HepG2 (cell line): ENCODE data around the gene IL18. TPM values are rescaled to one million over a fixed set of nuclear protein-coding genes. Genes with fewer than 3 reads are reported as not detected.
A peak's percentile ranks its signal among the peaks of the same experiment; 100 is the strongest.

Source experiments
- ATAC-seq: fragments of 200-7000 bp; cut with Tn5 transposase; 3 replicates; pipeline ENCODE4 v1.9.1; 2020; ENCODE audit warnings: mild to moderate bottlenecking, moderate library complexity
- BruUV-seq: library from RNA; stranded (reverse); fragments of 400-500 nt; replicated peaks from 2 replicates; lab custom pipeline; 2021; lab: Mats Ljungman, UMichigan
- CTCF ChIA-PET: fragments of 300-600 bp; formaldehyde crosslinking; extraction: SDS; loops from one replicate; lab custom pipeline; 2021; ENCODE audit warnings: low total read pairs, inconsistent platforms, low intra/inter-chr PET ratio; lab: Yijun Ruan, JAX
- POLR2A ChIA-PET: fragments of 350-600 bp; sonication (Branson Sonifier 250); formaldehyde crosslinking; loops from one replicate; lab custom pipeline; 2020; ENCODE audit warnings: antibody characterized with exemption, inconsistent platforms; lab: Yijun Ruan, JAX
- DNase-seq: peaks from one replicate; pipeline ENCODE4 v3.0.0-alpha.2; 2015; ENCODE audit warnings: low spot score
- FAIRE-seq: peaks from 3 replicates; lab custom pipeline; 2011; peaks lifted over from hg19 to GRCh38; lab: Jason Lieb, UNC
- H2AFZ ChIP-seq: one replicate; pipeline ENCODE4 v1.6.1; 2011; ENCODE audit warnings: low read length, inconsistent platforms
- H3K27ac ChIP-seq: fragments of 300-600 bp; 3 replicates; pipeline ENCODE4 v1.8.0; 2011; ENCODE audit warnings: mixed run types, mild to moderate bottlenecking, mixed read lengths, low read length, inconsistent platforms; ENCODE audit not compliant: insufficient read depth; ENCODE audit errors: extremely low read length
- H3K27me3 ChIP-seq, 2 experiments: fragments of 200-600 bp in 1 of 2; 2 replicates in 1 of 2; 3 replicates in 1 of 2; pipeline versions ENCODE4 v1.6.0 to v1.8.0; 2011; ENCODE audit warnings: low read length in 2 of 2, mild to moderate bottlenecking in 2 of 2, moderate library complexity in 2 of 2, inconsistent platforms in 1 of 2; ENCODE audit not compliant: insufficient read depth in 2 of 2, control insufficient read depth in 1 of 2
- H3K36me3 ChIP-seq, 2 experiments: fragments of 200-600 bp in 1 of 2; replicated peaks in 1 of 2; 2 replicates in 1 of 2; 3 replicates in 1 of 2; pipeline versions ENCODE4 v1.5.1 to v1.8.0; 2011; ENCODE audit warnings: low read length in 2 of 2, inconsistent platforms in 1 of 2; ENCODE audit not compliant: insufficient read depth in 2 of 2, control insufficient read depth in 1 of 2
- H3K4me1 ChIP-seq: 2 replicates; pipeline ENCODE4 v1.5.1; 2012; ENCODE audit warnings: low read length, inconsistent platforms; ENCODE audit not compliant: insufficient read depth
- H3K4me2 ChIP-seq: 2 replicates; pipeline ENCODE4 v1.6.0; 2011; ENCODE audit warnings: low read depth, low read length, inconsistent platforms
- H3K4me3 ChIP-seq, 3 experiments: fragments of 200-600 bp in 1 of 3; sonication (generic), shearing (Covaris generic) in 1 of 3; replicated peaks in 1 of 3; 2 replicates each; pipeline ENCODE4 v1.5.1; 2011 to 2016; ENCODE audit warnings: low read length in 3 of 3, inconsistent platforms in 2 of 3, low read depth in 2 of 3, mild to moderate bottlenecking in 2 of 3, control low read depth in 1 of 3, mixed read lengths in 1 of 3; ENCODE audit not compliant: insufficient read depth in 1 of 3
- H3K79me2 ChIP-seq: one replicate; pipeline ENCODE4 v1.6.1; 2011; ENCODE audit warnings: low read length, inconsistent platforms; ENCODE audit not compliant: insufficient read depth
- H3K9ac ChIP-seq: 2 replicates; pipeline ENCODE4 v1.6.0; 2011; ENCODE audit warnings: mild to moderate bottlenecking, low read depth, low read length, inconsistent platforms; ENCODE audit not compliant: insufficient read depth
- H3K9me3 ChIP-seq: 2 replicates; pipeline ENCODE4 v1.5.1; 2012; ENCODE audit warnings: mild to moderate bottlenecking, low read length
- H4K20me1 ChIP-seq: 2 replicates; pipeline ENCODE4 v1.6.0; 2011; ENCODE audit warnings: inconsistent platforms, mild to moderate bottlenecking, low read length, moderate library complexity; ENCODE audit not compliant: insufficient read depth
- KAT8 ChIP-seq: IDR thresholded peaks from 2 replicates; pipeline ENCODE4 v1.6.1; 2016; ENCODE audit warnings: missing genetic modification reagents, missing compliant biosample characterization
- NCOA2 ChIP-seq: sonication (generic); formaldehyde crosslinking; IDR thresholded peaks from 2 replicates; pipeline ENCODE4 v1.8.0; 2022; ENCODE audit warnings: inconsistent platforms
- RFX1 ChIP-seq: fragments of 450-650 bp; IDR thresholded peaks from 2 replicates; pipeline ENCODE4 v1.6.1; 2017
- TCF7 ChIP-seq: sonication (generic); IDR thresholded peaks from 2 replicates; pipeline ENCODE4 v1.6.1; 2016; ENCODE audit warnings: antibody characterized with exemption, low read depth
- ZNF274 ChIP-seq: sonication (generic); formaldehyde crosslinking; IDR thresholded peaks from 2 replicates; pipeline ENCODE4 v1.5.1; 2020; ENCODE audit warnings: mild to moderate bottlenecking, missing genetic modification reagents
- ZNF510 ChIP-seq: sonication (generic); formaldehyde crosslinking; IDR thresholded peaks from 2 replicates; pipeline ENCODE4 v1.4.0; 2020; ENCODE audit warnings: low read depth, mild to moderate bottlenecking, missing genetic modification reagents
- ZNF839 ChIP-seq: sonication (generic); formaldehyde crosslinking; IDR thresholded peaks from 2 replicates; pipeline ENCODE4 v1.4.0; 2020; ENCODE audit warnings: missing genetic modification reagents, mild to moderate bottlenecking, borderline replicate concordance
- ZNF883 ChIP-seq: sonication (generic); formaldehyde crosslinking; IDR thresholded peaks from 2 replicates; pipeline ENCODE4 v1.5.1; 2020; ENCODE audit warnings: mild to moderate bottlenecking, missing genetic modification reagents; ENCODE audit errors: not compliant biosample characterization
- ZSCAN25 ChIP-seq: sonication (generic); formaldehyde crosslinking; IDR thresholded peaks from 2 replicates; pipeline ENCODE4 v1.8.0; 2022; ENCODE audit warnings: mild to moderate bottlenecking, missing genetic modification reagents
- WGBS: methylation state at CpG from one replicate; pipeline ENCODE4 v1.1.6; 2017; ENCODE audit warnings: low lambda C conversion rate; 5-methylcytosine and 5-hydroxymethylcytosine counted together
- in situ Hi-C: cut with HindIII; loops from 2 replicates; pipeline ENCODE4 v1.10.0; 2017; ENCODE audit warnings: low pct_unique_long_range_greater_than_20kb; ENCODE audit not compliant: extremely low pct_ligation_motif_present
- intact Hi-C: fragments of 100-400 bp; cut with micrococcal nuclease; formaldehyde crosslinking; loops from one replicate; pipeline ENCODE4 v1.10.0; 2022; ENCODE audit not compliant: unreplicated experiment
- polyA plus RNA-seq, 8 experiments: library from polyadenylated mRNA; depleted of rRNA in 3 of 8; stranded (reverse) in 7 of 8; unstranded in 1 of 8; fragments of >200 nt; fragmentation: Illumina TruSeq in 4 of 8; extraction: Trizol in 4 of 8; gene quantifications; 2 replicates each; pipeline versions ENCODE4 v1.2.1 to v1.2.3, GENCODE V29; 2011 to 2016; ENCODE audit warnings: low read depth in 4 of 8, missing spikeins in 1 of 8, mixed read lengths in 1 of 8; ENCODE audit not compliant: insufficient read depth in 1 of 8
- total RNA-seq, 5 experiments: library from RNA; depleted of rRNA; stranded (reverse); fragments of >200 nt; fragmentation: Illumina TruSeq; extraction: Trizol; gene quantifications; 2 replicates each; pipeline ENCODE4 v1.2.3, GENCODE V29; 2016; ENCODE audit warnings: low read depth in 1 of 5
- TF ChIP-seq, protein P1 (sequence below): sonication (generic); formaldehyde crosslinking; IDR thresholded peaks from 2 replicates; pipeline ENCODE4 v1.4.0; 2020; ENCODE audit warnings: mild to moderate bottlenecking, missing genetic modification reagents, borderline replicate concordance
- TF ChIP-seq, protein P2 (sequence below): sonication (generic); formaldehyde crosslinking; conservative IDR thresholded peaks from 2 replicates; pipeline ENCODE4 v1.4.0; 2020; ENCODE audit warnings: missing genetic modification reagents
- TF ChIP-seq, protein P3 (sequence below): sonication (generic); formaldehyde crosslinking; IDR thresholded peaks from 2 replicates; pipeline ENCODE4 v1.9.0; 2021; ENCODE audit warnings: missing genetic modification reagents, borderline replicate concordance

Gene IL18
- total and polyA plus RNA-seq, 2 of the 13 experiments (the other 11 are each of a cell fraction or from before 2014, with no cell fraction given), result 0.89 to 2.7 TPM

DNA sequence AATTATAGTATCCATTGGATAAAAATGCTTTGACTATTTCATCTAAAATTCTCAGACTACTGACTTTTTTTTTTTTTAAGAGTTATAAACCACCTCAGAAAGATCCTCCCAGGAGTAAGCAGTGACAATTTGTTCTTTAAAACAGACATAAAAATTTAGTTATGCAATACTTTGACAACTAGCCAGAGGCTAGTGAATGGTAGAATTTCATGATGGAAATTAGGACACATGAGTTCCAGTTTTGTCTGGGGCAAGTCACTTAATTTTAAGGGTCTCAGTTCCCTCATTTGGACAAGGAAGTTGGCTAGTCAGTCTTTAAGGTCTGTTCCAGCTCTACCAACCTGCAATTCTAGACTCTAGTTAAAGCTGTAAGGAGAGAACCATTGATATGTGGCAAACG, 2.9 kb downstream of the IL18 start (continued):
- TF ChIP-seq, protein P1, sequence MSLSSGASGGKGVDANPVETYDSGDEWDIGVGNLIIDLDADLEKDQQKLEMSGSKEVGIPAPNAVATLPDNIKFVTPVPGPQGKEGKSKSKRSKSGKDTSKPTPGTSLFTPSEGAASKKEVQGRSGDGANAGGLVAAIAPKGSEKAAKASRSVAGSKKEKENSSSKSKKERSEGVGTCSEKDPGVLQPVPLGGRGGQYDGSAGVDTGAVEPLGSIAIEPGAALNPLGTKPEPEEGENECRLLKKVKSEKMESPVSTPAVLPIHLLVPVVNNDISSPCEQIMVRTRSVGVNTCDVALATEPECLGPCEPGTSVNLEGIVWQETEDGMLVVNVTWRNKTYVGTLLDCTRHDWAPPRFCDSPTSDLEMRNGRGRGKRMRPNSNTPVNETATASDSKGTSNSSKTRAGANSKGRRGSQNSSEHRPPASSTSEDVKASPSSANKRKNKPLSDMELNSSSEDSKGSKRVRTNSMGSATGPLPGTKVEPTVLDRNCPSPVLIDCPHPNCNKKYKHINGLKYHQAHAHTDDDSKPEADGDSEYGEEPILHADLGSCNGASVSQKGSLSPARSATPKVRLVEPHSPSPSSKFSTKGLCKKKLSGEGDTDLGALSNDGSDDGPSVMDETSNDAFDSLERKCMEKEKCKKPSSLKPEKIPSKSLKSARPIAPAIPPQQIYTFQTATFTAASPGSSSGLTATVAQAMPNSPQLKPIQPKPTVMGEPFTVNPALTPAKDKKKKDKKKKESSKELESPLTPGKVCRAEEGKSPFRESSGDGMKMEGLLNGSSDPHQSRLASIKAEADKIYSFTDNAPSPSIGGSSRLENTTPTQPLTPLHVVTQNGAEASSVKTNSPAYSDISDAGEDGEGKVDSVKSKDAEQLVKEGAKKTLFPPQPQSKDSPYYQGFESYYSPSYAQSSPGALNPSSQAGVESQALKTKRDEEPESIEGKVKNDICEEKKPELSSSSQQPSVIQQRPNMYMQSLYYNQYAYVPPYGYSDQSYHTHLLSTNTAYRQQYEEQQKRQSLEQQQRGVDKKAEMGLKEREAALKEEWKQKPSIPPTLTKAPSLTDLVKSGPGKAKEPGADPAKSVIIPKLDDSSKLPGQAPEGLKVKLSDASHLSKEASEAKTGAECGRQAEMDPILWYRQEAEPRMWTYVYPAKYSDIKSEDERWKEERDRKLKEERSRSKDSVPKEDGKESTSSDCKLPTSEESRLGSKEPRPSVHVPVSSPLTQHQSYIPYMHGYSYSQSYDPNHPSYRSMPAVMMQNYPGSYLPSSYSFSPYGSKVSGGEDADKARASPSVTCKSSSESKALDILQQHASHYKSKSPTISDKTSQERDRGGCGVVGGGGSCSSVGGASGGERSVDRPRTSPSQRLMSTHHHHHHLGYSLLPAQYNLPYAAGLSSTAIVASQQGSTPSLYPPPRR (CRISPR knock-in tag), result no peak
- TF ChIP-seq ZNF274 (CRISPR knock-in tag), result no peak
- no peak for TF ChIP-seq ZSCAN25 (CRISPR knock-in tag)
- no peak for TF ChIP-seq ZNF883 (CRISPR knock-in tag)

DNA sequence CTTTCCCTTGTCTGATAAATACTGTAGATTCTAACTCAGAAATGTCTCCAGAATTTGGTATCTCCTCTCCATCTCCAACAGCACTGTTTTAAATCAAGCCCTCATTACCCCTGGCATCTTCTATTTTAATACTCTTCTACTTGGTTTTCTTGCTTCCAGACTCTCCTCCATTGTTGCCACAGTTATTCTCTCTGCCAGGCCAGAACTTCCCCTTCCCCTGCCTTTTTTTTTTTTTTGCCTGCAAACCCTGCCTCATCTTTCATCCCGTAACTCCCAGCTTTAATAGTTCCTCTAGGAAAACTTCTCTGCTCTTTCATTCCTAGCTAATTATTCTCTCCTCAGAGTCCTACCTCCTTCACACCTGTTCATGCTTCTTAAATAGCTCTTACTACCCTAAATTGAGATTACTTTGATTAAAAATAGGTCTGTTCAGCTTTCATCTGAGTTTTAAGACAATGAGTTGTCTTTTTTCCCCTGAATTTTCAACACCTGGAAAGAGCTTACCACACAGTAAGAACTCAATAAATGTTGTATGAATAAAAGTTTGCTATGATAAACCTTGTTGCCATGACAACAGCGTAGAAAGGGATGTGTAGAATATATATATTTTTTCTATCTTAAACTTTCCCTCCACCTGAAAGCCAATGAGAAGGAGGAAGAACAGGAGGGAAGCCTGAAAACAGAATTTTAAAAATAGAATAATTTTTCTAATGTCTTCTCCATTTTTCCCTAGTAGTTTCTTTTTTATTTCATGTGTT, 3.6 kb downstream of the IL18 start:
- FAIRE-seq (no peak), DNase-seq (no peak), ATAC-seq (no peak)
- in situ Hi-C loops, result no loop called here
- 93% methylated on average over 2 of the region's 2 CpGs for WGBS
- Histone ChIP-seq H3K4me2 (no peak overlapping the region), H3K9ac (no peak overlapping the region), H3K79me2 (no peaks in the 10 kb centered on the region), H3K9me3 (no peaks in the 10 kb centered on the region), H2AFZ (no peak overlapping the region), H3K27ac (no peak overlapping the region), H3K27me3 (no peaks in the 10 kb centered on the region), H4K20me1 (no peaks in the 10 kb centered on the region), H3K4me3 (no peak overlapping the region), H3K4me1 (peaks cover 54% of the 10 kb centered on the region)
- BruUV-seq, result no TSS peak
- ChIA-PET CTCF (no interaction called here), POLR2A (no interaction called here)
- intact Hi-C loops, result no loop called here
- TF ChIP-seq, protein P2, sequence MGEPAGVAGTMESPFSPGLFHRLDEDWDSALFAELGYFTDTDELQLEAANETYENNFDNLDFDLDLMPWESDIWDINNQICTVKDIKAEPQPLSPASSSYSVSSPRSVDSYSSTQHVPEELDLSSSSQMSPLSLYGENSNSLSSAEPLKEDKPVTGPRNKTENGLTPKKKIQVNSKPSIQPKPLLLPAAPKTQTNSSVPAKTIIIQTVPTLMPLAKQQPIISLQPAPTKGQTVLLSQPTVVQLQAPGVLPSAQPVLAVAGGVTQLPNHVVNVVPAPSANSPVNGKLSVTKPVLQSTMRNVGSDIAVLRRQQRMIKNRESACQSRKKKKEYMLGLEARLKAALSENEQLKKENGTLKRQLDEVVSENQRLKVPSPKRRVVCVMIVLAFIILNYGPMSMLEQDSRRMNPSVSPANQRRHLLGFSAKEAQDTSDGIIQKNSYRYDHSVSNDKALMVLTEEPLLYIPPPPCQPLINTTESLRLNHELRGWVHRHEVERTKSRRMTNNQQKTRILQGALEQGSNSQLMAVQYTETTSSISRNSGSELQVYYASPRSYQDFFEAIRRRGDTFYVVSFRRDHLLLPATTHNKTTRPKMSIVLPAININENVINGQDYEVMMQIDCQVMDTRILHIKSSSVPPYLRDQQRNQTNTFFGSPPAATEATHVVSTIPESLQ (CRISPR knock-in tag), result no peak
- TF ChIP-seq ZNF510 (CRISPR knock-in tag), result no peak
- no peak for TF ChIP-seq TCF7
- TF ChIP-seq KAT8 (CRISPR knock-in tag), result no peak
- no peak for TF ChIP-seq NCOA2 (CRISPR knock-in tag)
- TF ChIP-seq, protein P3, sequence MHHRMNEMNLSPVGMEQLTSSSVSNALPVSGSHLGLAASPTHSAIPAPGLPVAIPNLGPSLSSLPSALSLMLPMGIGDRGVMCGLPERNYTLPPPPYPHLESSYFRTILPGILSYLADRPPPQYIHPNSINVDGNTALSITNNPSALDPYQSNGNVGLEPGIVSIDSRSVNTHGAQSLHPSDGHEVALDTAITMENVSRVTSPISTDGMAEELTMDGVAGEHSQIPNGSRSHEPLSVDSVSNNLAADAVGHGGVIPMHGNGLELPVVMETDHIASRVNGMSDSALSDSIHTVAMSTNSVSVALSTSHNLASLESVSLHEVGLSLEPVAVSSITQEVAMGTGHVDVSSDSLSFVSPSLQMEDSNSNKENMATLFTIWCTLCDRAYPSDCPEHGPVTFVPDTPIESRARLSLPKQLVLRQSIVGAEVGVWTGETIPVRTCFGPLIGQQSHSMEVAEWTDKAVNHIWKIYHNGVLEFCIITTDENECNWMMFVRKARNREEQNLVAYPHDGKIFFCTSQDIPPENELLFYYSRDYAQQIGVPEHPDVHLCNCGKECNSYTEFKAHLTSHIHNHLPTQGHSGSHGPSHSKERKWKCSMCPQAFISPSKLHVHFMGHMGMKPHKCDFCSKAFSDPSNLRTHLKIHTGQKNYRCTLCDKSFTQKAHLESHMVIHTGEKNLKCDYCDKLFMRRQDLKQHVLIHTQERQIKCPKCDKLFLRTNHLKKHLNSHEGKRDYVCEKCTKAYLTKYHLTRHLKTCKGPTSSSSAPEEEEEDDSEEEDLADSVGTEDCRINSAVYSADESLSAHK (CRISPR knock-in tag), result no peak
- TF ChIP-seq RFX1, result peak; percentile 52; the same call in 1 of the 2 replicates
- TF ChIP-seq ZNF839 (CRISPR knock-in tag), result no peak
- TF ChIP-seq, all 625 proteins: peak for 1
- H3K36me3 ChIP-seq, result no peaks in the 10 kb centered on the region
